ENCODE measurements around the gene ITGA2.
"Not testable (repeated sequence)": the region's sequence is repeated elsewhere in the genome, so short reads cannot be mapped to it uniquely, and the experiment has no call there.

The ITGA2 gene

DNA sequence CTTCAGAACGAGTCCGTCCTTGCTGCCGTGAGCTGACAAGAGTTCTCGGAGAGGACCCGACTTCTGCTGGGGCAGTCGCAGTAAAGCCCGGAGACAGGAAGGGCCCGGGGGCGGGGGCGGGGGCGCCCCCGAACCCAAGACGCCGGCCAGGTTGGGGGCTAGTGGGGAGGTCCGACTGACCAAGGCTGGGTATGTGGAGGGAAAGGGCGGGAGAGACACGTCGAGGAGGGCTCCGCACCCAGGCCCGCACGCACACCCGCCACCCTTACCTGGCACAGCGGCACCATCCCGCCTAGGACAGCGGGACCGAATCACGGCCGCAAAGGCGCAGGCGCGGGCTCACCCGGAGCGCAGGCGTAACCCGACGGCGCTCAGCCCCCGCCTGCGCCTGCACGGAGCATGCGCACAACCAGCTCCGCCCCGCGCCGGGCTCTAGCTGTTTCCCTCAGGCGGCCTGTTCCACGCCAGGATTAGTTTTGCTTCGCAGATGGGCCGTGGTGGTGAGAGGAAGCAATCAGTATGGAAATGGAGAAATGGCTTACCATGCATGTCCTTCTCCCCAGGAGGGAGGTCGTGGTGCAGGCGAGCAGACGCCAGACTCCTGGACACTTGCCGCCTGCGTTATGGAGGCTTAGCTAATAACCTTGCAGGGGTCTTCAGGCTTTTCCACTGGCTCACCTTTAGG lies 120.4 kb downstream of the ITGA2 start, which contains the start of gene MOCS2:
Gene MOCS2, minus strand, starts transcription at position 315 of the 685 bp plus-strand sequence. CDS start 2,583 bp downstream, outside the sequence.
- DNase-seq, result peak; percentile 90

DNA sequence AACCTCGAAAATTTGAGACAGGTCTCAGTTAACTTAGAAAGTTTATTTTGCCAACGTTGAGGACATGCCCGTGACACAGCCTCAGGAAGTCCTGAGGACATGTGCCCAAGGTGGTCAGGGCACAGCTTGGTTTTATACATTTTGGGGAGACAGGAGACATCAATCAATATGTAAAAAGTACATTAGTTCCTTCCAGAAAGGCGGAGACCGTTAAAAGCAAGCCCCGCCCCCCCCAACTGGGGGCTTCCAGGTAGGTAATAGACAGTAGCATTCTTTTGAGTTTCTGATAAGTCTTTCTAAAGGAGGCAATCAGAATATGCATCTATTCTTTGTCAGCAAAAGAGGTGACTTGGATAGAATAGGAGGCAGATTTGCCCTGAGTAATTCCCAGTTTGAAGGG lies 121.0 kb downstream of the ITGA2 start:
- peak; percentile 19 for DNase-seq

DNA sequence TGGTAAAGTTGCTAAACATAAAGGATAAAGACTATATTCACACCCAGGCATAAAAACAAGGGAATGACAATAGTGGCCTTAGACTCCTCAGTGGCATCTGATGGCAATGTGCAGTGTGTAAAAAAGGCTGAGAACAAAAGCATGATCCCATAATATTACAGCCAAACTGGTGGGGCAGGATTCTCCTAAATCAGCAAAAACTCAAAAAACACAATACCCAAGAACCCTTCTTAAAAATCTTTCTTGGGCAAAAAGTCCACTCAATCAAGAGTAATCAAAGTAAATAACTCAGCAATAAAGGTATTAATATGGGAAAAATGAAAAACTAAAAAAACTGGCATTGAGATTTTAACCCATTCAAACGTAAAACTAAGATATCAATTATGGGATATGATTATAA lies 122.0 kb downstream of the ITGA2 start:
- no peak for DNase-seq

DNA sequence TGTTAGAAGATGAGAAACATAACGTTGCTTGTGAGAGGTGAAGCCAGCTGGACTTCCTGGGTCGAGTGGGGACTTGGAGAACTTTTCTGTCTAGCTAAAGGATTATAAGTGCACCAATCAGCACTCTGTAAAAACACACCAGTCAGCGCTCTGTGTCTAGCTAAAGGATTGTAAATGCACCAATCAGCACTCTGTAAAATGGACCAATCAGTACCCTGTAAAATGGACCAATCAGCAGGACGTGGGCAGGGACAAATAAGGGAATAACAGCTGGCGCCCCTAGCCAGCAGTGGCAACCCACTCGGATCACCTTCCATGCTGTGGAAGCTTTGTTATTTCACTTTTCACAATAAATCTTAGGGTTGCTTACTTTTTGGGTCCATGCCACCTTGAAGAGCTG lies 123.2 kb downstream of the ITGA2 start:
- not testable (repeated sequence) for DNase-seq

DNA sequence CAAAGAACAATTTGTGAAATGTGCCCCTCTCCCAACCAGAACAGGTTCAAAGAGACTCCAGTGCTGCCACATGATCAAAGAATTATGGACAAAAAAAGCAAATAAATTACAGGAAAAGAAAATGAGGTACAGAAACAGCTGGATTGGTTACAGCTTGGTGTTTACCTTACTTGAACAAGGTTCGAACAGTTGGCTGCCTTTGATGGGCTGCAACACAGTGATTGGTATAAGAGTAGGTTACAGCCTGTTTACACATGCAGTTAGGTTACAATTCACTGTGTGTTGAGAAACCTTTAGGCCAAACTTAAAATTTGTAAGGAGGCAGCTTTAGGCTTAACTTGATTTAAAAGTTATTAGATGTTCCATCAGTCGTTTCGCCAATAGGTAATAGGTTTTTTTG lies 123.8 kb downstream of the ITGA2 start:
- no peak for DNase-seq

DNA sequence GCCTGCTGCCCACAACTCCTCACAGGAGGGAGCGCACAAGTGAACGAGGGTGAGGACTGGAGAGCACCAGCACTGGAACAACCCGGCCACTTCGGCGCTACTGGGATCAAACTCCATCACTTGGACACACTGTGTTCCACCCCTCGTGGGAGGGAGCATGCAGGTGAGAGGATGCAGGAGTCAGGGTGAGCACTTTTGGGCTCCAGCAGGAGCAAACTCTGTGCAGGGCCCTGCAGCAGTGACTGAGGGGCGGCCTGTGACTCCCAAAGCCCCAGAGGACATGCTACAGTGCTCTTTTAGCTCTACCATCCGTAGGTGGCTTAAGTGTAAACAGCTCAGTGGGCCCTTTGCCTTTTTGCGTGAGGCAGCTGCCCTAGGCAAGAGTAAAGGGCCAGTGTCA lies 124.8 kb downstream of the ITGA2 start:
- DNase-seq, result no peak

DNA sequence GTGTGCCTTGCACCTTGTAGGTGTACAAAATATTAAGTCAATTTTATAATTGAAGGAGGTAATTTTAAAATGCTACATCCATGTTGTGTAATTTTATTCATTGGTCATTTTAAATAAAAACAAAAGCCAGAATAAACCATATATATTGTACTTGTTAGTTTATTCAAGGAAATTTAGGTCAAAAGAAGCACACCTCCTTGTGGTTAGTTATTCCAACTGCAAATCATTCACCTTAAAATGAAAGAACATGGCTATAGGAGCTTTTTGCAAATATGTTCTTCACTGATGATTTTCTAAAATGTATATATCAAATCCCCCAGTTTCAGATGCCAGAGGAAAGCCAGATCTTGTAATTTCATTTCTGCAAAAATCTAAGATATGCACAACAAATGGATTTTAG lies 125.8 kb downstream of the ITGA2 start:
- no peak for DNase-seq

DNA sequence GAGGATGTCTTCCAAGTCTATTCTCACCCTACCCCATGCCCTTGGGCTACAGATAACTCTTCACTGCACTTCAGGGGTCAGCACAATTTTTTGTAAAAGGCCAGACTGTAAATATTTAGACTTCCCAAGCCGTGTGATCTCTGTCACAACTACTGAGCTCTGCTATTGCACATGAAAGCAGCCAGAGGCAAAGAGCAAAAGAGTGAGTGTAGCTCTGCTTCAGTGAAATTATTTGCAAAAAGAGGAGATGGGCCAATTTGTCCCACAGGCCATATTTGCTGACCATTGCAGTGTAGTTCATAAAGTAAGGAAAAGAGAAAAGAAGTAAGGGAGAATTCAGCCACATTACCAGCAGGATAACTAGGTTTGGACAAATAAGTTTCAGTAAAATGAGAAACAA lies 127.4 kb downstream of the ITGA2 start:
- DNase-seq, result no peak

DNA sequence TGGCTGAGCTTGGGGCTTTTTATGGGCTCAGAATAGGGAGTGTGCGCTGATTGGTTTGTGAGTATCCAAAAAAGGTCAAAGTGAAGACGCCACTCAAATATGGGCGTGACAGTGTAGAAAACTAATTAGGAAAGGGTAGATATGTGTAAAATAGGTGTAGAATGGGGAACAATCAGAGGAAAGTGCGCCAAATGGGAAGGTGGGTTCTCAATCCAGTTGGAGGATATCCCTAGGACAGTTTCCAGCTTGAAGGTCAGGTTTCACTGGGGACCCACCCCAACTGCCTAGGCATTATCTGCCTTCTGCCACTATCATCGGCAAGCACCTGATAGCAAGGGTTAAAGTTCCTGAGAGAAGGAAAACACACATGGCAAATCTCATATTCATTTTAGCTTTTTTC lies 129.7 kb downstream of the ITGA2 start:
- no peak for DNase-seq

DNA sequence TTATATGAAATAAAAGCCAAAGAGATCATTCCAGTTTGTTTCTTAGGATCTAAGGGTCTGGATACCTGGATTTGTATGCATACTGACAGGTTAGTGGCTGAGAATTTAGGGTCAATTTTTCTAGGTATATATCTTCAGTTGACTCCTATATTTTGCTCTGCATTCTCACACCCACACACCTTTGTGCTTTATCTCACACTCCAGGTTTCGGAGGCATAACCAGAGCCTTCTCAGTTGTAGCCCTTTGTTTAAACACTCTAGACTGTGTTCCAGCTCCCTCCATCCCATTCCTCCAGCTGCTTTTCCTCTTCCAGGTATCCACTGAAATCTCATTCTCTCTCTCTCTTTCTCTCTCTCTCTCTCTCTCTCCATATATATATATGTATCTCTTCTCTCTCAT lies 131.0 kb downstream of the ITGA2 start:
- DNase-seq, result no peak

DNA sequence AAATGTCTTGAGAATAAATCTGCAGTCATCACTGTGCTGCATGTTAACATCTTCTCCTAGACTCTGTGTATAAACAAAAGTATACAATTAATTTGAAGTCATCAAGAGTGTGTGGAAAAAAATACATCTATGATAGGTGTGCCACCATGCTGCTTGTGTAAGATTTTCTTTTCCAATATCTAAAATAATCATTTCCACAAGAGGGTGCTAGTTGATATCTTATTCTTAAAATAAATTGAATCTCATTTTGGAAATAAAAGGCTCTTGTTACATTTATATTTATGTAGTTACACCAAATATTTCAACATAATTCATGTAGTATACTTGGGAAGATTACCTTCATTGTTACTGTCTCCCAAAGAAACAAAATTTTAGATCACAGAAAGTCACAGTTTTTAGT lies 134.6 kb downstream of the ITGA2 start:
- no peak for DNase-seq

DNA sequence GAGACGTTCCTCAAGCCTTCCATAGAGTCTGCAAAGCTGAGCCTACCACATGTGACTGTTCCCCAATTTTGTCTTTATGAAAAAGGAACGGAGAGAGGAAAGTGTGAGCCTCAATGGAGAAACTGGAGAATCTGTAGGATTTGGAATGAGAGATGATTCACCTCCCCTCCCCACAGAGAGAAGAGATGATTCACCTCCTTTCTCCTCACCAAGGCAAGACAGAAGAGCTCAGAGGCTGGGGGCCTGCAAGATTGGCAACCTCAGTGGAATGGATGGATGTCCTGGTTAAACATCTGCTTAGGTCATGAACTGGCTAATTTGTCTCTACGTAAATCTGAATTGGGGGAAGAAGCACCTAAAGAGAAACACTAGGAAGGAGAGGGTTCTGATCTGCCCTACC lies 137.4 kb downstream of the ITGA2 start:
- DNase-seq, result no peak

DNA sequence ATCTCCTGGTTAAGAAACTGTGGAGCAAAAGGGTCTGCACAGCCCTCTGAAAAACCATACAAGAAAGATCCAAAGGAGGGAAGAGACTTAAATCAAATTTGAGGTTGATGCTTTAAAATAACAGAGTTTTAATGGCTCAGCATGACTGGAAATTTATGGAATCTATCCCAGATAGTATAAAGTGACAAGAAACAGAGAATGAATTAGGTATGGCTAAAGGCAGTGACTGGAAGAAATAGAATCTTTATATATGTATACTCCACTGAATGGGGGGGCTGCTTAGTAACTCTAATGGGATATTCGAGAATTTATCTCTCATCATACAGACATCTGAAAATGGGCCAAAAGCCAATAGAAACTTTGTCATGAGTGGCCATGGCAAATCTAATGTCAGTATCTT lies 138.0 kb downstream of the ITGA2 start:
- DNase-seq, result no peak

DNA sequence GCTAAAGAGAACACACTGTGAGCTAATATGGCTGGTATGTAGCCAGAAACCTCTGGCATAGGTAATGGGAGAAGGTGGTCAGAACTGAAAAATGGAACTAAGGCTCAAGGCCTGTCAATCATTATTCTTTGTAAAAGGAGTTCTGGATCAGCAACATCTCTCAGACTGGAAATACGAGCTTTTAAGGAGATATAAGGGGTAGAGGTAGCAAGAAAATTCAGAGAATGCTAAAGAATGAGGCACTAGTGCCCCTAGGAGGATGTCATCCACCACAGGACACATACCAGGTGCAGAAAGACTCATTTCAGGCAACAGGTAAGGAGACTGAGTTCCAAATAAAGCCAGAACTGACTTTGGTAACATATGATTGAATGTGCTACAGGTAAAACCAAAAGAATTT lies 139.3 kb downstream of the ITGA2 start:
- DNase-seq, result no peak

DNA sequence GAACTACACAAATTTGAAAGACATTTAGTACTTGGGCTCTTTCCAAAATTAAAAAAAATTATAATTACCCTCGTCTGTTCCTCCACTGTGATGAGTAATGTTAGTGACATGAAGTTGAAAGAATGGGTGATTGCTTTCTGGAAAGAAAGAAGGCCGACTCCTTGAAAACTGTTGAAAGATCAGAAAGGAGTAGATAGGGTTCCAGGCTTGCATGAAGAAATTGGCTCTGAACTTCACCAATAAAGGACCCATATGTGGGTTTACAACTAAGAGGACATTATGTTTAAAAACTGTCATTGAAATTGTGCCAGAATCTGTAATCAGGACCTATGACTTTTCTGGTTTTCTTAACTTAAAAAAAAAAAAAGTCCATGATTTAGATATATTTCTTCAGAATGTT lies 141.1 kb downstream of the ITGA2 start:
- no peak for DNase-seq

DNA sequence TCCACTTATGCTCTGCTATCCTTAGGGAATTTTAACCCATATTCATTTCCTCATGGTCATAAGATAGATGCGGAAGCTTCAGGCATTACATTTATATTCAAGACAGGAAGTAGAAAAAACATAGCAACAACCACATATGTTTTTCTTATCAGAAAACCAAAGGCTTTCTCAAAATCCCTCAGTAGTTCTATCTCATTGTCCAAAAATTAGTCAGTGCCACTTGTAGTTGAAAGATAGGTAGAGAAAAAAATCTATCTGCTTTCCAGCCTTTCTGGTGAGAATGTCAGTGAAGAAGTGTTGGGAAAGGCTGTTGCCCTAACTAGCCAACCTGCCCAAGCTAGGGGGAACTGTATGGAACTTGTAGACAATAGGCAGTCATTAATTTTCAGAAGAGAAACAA lies 143.9 kb downstream of the ITGA2 start:
- no peak for DNase-seq
